Limb (tissue), 2 donors: ENCODE data around the gene PTPN6.
A peak's percentile ranks its signal among the peaks of the same experiment; 100 is the strongest.

Experiments
- DNase-seq, 2 donors: peaks; one replicate each; pipeline ENCODE4 v3.0.0-alpha.2; 2016; ENCODE audit errors: extremely low spot score in 2 of 2

Gene PTPN6

DNA sequence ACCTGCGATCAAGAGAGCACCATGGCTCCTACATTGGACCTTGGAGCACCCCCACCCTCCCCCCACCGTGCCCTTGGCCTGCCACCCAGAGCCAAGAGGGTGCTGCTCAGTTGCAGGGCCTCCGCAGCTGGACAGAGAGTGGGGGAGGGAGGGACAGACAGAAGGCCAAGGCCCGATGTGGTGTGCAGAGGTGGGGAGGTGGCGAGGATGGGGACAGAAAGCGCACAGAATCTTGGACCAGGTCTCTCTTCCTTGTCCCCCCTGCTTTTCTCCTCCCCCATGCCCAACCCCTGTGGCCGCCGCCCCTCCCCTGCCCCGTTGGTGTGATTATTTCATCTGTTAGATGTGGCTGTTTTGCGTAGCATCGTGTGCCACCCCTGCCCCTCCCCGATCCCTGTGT, 9.4 kb upstream of the PTPN6 start:
- no peak for DNase-seq

DNA sequence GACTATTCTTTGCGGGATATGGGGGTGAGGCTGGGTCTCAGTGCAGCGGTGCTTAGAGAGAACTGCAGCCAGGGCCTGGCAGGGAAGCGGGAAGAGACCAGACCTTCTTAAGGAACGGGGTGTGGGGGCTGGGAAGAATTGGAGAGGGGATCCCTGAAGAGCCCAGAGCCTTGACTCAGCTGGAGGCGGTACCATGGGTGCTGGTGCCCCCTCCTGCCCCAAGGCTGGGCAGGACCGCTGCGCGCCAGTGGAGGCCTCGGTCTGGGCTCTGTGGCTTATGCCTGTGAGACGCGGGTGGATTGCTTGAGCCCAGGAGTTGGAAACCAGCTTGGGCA, 8.9 kb upstream of the PTPN6 start:
- DNase-seq, result no peak

DNA sequence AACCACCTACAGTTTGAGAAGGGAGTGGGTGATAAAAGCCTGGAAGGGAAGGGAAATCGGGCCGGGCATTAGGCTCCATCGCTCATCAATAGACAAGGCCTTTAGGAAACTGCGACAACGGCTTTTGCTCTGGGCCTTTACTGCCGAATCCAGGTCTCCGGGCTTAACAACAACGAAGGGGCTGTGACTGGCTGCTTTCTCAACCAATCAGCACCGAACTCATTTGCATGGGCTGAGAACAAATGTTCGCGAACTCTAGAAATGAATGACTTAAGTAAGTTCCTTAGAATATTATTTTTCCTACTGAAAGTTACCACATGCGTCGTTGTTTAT, 7.8 kb upstream of the PTPN6 start:
- DNase-seq, result peak; percentile 80 to 94

DNA sequence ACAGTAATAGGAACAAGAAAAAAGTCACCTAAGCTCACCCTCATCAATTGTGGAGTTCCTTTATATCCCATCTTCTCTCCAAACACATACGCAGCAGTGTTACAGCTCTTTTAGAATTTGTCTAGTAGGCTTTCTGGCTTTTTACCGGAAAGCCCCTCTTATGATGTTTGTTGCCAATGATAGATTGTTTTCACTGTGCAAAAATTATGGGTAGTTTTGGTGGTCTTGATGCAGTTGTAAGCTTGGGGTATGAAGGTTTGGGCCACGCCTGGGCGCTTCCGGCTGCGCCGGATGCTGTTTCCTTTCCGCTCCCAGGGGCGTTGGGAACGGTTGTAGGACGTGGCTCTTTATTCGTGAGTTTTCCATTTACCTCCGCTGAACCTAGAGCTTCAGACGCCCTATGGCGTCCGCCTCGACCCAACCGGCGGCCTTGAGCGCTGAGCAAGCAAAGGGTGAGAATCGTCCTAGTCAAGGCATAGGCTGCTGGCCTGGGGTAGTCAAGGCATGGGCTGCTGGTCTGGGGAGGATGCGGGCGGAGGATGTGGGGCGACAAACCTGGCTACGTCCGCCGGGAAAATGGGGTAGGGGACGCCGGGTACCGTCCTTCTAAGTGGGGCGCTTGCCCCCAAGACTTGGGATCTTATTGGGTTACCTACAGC, 7.3 kb upstream of the PTPN6 start, which contains the start of the genes C12orf57 and RNU7-1:
Gene C12orf57 (plus strand): TSS at position 301 of the 659 bp plus-strand sequence. CDS start 100 bp downstream, at position 401.
Gene RNU7-1 (plus strand): TSS at position 95 of the 659 bp plus-strand sequence.
- peak; percentile 86 to 88 for DNase-seq

DNA sequence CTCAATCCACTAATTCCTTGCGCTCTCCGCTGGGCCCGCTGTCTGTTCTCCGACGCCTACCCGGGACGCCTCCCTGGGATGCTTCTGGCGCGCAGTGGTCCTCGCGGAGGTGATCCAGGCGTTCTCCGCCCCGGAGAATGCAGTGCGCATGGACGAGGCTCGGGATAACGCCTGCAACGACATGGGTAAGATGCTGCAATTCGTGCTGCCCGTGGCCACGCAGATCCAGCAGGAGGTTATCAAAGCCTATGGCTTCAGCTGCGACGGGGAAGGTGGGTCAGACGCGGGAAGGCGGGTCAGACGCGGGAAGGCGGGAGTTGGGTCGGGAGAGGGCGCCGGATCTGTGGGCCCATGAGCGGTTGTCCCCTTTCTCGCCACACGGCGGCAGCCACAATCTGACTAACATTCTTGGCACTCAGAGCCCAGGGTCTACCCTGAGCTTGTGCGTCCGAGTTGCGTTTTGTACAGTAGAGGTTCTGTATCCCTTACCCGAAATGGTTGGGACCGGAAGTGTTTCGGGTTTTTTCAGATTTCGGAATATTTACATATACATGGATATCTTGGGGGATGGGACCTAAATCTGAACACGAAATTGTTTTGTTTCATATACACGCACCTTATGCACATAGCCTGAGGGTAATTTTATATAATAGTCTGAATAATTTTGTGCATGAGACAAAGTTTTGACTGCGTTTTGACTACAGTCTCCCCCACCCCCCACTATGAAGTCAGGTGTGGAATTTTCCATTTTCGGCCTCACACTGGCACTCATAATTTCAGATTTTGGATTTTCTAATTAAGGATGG, 6.6 kb upstream of the PTPN6 start:
- DNase-seq, result peak; percentile 95

DNA sequence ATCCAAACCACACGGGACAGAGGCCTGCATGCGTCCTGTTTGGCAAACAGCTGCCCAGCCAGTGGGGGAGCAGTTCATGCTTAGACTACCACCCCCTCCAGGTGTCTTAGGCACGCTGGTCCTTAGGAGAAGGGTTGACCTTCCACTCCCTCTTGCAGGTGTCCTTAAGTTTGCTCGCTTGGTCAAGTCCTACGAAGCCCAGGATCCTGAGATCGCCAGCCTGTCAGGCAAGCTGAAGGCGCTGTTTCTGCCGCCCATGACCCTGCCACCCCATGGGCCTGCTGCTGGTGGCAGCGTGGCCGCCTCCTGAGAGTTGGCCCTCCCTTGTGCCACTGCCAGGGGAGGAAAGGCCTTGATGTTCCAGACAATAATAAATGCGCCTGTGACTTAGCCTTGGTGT, 5.5 kb upstream of the PTPN6 start:
- DNase-seq, result no peak

DNA sequence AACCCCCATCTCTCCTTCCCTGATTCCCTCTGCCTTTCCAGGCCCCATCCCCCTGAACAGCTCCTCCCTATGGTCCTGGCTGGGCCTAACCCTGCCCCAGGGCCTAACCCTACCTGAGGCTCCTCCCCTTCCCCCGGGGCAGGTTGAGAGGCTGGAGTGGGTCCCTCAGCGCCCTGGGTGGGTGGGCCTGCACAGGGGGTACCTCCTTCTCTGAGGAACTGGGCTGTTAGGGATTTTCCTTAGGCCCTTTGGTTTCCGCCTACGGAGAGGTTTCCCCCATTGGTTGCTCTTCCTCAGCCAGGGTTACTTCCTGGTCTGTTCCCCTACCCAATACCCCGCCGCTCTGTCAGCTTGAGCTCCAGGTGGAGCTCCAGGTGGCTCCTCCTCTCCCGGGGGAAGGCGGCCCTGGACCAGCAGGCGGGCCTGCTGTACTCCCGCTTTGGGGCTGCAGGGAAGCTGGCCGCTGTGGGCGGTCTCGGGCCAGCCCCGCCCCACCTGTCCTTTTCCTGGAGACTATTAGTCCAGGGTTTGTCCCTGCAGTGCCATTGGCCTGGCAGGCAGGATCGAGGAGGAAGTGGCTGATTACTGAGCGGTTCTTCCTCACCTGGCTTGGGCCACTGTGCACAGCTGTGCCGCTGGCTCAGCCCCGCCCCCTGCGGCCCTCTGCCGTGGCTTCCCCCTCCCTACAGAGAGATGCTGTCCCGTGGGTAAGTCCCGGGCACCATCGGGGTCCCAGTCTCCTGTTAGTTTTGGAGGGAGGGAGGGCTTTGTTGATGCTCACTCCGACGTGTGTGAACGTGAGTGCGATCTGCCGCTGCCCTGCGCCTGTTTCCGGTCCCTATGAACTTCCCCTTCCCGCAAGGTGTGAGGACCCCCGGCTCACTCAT, 4.9 kb upstream of the PTPN6 start:
- DNase-seq, result peak in 1 of 2 donors; percentile 70

DNA sequence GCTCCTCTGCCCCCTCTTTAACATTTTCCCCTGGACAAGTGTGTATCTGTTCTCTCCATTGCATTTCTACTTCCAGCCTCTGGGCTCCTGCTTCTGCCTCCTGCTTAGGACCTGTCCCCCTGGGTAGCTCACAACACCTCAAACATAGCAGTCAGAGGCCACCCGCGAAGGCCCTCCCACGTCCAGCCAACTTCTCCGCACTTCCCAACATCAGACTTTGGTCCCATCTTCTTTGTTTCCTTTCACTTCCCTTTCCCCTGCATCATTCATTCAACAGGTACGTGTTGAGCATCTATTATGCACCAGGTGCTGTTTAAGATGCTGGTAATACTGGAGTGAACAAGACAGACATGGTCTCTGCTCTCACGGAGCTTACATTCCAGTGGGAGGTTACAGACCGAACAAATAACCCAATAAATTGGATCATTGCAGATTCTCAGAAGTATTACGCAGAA, 4.2 kb upstream of the PTPN6 start:
- DNase-seq, result no peak

DNA sequence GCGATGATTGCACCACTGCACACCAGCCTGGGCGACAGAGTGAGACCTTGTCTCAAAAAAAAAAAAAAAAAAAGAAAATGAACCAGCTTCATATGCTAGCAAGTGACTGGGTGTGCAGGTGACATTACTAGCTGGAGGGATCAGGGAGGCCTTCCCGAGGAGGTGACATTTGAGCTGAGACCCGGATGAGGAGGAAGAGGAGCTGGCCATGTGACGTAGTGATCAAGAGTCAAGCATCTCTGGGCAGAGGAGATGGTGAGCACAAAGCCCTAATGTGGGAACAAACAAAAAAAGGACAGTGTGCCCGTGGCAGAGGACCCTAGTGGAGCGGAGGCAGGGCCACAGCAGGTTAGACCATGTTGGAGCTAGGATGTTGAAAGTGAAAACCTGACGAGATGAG, 3.5 kb upstream of the PTPN6 start:
- DNase-seq, result no peak

DNA sequence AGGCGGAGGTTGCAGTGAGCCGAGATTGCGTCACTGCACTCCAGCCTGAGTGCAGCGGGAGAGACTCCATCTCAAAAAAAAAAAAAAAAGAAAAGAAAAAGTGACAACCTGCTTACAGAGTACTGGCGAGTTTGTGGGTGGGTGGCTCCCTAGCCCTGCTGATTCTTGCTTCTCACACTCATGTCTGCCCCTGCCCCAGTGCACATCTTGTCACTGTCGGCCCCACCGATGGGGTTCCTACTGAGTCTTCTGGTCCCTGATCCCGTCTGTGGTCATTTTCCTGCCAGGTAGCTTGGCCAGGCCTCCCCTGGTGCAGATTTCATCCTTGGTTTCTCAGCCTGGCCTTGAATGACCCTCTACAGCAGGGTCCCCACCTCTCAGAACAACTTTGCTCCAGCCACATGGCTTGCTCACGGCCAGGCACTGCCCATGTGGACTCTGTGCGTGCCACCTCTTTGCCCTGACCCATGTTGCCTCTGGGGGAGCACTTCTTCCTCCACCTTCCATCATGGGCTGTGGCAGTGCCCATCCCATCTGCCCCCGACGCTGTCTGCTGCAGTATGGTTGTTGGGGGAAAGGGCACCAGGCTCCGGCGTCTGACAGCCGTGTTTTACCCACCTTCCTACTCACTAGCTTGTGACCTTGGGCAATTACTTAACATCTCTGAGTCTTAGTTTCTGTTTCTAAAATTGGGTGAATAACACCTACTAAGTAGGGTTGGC, 2.1 kb upstream of the PTPN6 start:
- DNase-seq, result no peak

DNA sequence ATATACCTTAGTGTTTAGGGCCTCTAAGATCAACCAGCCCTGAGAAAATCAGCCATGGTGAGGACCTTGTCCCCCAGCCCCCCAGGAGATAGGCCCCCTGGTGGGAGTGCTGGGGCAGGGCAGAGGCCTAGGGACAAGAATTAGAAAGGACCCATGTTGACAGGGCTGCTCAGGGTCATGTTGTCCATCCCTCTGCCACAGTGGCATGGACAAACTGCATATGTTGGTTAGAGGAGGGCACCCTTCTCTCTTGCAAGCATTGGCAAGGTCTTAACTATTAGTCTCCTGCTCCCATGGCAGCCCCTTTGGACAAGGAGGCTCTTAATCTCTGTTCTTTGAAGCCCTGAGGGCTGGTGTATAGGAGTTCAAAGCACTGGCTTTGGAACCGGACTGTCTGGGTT, 755 bp upstream of the PTPN6 start:
- no peak for DNase-seq

DNA sequence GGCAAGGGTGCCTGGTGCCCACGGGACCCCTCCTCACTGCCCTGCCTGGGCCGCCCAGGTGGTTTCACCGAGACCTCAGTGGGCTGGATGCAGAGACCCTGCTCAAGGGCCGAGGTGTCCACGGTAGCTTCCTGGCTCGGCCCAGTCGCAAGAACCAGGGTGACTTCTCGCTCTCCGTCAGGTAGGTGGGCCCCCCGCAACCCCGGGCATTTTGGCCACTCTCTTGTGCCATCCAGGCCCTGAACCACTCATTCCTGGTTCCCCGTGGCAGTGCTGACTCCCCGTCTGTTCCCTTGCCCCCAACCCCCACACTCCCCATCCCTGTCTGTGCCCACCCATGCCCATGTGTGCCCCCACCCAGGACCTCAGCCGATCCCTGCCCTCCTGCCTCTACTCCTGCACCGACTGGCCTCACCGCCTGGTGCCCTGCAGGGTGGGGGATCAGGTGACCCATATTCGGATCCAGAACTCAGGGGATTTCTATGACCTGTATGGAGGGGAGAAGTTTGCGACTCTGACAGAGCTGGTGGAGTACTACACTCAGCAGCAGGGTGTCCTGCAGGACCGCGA, 480 bp downstream of the PTPN6 start:
- DNase-seq, result no peak

DNA sequence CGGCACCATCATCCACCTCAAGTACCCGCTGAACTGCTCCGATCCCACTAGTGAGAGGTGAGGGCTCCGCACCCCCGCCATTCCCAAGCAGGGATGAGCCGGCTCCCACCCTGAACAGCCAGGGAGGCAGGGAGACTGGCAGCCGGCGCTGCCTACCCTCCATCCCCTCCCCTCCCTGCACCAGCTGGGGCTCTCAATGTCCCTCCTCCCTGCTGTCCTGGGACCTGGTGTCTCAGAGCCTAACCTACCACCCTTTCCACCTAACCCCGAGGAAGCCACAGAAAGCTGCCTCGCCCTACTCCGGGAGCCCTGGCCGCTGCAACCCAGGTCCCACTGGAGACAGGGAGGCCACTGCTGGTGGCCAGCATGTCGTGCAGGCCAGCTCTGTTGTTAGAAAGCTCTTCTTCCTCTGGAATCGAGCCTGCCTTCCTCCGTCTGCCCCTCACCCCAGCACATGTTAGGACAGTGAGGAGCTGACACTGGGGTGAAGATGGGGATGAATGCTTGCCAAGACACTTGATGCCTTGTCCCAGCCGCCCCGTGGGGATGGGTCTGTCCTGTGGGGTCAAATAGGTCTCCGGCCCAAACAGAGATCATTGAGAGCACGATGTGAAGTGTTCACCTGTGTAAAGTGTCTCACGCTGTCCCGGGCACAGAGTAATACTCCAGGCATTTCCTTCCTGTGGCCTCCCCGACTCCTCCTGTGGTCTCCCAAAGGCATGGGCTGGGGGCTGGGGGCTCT, 1.1 kb downstream of the PTPN6 start:
- no peak for DNase-seq

DNA sequence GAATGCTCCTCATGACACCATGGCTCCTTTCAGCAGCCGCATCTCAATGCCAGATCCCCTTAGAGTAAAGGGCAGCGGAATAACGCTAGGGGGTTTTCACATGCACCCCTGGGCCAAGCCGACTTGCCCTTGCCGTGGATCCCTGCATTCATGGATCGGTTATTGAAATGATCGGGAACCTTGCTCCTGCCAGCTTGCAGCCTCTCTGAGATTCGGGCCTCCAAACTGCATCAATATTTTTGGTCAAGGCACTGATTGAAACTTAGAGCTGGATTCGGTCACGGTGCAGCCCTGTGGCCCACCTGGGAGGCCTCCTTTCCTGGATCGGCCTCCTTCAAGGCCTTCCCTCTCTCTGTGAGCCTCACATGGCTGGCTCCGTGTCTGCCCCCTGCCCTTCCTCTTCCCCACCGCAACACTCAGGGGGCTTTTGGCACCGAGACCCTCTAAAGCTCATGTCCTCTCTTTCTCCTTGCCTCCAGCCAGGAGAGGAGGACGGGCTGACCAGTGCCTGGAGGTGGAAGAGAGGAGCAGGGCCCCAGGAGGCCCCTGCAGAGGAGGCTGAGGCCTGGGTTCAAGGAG, 1.8 kb downstream of the PTPN6 start:
- DNase-seq, result no peak

DNA sequence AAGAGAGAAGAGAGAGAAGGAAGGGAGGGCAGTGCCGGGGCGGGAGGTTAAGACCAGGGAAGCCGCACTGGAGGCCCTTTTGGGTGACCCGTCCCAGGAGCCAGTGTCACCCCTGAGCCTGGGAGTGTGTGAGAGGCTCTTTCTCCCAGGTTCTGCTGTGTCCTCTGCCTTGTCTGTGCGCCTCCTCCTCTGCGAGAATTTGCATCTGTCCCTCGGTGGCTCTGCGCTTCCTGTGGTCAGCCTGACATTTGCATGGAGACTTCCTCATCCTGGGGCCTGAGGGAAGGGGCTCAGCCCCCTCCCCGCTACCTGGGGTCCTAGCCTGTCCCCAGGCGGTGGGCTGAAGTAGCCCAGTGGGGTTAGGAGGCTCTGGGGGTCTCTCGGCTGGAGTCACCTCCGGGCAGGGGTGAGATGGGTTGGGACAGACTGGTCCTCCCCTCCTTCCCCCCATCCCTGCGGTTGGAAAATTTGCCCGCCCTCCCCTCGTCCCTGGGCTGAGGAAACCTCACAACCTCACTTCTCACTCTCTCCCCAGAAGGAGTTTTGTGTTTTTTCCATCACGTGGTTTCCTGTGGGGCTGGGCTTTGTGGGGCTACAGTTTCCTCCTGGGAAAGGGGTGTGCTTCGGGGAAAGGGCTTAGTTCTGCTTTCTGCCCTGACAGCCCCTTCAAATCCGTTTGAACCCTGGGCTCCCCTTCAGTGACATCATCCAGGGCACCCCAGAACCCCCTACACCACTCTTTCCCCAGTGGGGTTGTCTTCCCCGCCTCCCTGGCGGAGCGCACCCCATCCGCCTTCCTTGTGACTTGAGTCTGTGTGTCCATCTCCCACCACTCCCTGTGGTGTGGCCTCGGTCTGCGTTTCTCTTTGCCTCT, 2.5 kb downstream of the PTPN6 start:
- DNase-seq, result peak; percentile 67 to 78

DNA sequence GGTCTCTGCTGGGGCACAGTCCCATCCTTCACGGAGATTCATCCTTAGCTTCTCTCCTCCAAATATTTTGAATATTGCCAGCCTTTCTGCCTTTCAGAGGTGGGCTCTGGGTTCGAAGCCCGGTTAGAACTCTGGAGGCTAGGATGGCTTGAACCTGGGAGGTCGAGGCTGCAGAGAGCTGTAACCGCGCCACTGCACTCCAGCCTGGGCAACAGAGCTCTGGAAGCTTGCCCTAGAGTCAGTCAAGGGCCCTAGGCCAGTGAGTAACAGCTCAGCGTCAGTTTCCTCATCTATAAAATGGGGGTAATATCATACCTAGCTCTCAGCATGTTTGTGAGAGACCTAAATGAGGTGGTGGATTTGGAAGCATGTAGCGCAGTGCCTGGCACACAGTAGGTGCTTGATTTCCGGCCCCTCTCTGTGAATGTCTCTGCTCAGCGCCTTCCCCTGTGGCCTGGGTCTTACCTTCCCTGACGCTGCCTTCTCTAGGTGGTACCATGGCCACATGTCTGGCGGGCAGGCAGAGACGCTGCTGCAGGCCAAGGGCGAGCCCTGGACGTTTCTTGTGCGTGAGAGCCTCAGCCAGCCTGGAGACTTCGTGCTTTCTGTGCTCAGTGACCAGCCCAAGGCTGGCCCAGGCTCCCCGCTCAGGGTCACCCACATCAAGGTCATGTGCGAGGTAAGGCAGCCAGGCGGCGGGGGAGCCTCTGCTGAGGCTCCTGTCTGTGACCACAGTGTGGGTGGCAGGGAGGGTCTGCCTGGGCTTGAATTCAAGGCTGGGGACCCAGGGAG, 3.4 kb downstream of the PTPN6 start:
- no peak for DNase-seq

DNA sequence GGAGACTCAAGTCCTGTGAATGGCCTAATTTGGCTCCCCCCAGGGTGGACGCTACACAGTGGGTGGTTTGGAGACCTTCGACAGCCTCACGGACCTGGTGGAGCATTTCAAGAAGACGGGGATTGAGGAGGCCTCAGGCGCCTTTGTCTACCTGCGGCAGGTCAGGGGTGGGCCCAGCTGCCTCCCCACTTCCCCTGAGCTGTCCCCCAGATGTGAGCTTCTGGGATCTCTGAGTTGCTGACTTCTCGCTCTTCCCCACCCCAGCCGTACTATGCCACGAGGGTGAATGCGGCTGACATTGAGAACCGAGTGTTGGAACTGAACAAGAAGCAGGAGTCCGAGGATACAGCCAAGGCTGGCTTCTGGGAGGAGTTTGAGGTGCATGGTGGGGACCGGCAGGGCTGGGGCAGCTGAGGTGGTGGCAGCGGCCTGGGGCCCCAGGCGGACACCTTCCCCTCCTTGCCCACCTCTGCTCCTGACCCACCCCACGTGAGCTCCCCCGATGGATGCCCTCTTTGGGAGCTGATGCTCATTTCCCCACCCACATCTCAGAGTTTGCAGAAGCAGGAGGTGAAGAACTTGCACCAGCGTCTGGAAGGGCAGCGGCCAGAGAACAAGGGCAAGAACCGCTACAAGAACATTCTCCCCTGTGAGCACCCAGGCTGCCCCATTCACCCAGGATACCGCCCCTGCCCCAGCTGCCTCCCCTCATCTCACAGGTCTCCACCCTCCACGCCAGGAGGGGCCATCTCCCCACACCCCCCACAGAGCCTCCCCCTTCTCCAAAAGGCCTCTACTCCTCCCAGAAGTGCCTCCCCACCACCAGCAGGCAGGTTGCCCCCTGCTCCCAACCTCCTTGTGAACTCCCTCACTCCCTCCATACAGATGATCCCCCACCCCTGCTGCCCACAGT, 4.2 kb downstream of the PTPN6 start:
- DNase-seq, result no peak
